Dermis microvascular lymphatic vessel endothelial cell (primary cell): ENCODE data around the gene RSBN1L. TPM values are rescaled to one million over a fixed set of nuclear protein-coding genes. Genes with fewer than 3 reads are reported as not detected.

ENCODE experiments used
- DNase-seq, 2 donors: peaks; one replicate each; pipeline versions ENCODE4 v3.0.0 to v3.0.0-alpha.2; 2010; ENCODE audit warnings: low read depth in 2 of 2
- total RNA-seq: library from RNA; depleted of rRNA; stranded (reverse); fragments of >200 nt; gene quantifications from 2 replicates; pipeline ENCODE4 v1.2.1, GENCODE V29; 2014

Gene RSBN1L
- total RNA-seq, 1 donor from 2014 or later, result 10.4 TPM

- DNase-seq, result peak in 1 of 2 donors; percentile 10
These were observed 103.9 kb downstream of the RSBN1L start for GRCh38 chr7:77800158-77800557.

DNA sequence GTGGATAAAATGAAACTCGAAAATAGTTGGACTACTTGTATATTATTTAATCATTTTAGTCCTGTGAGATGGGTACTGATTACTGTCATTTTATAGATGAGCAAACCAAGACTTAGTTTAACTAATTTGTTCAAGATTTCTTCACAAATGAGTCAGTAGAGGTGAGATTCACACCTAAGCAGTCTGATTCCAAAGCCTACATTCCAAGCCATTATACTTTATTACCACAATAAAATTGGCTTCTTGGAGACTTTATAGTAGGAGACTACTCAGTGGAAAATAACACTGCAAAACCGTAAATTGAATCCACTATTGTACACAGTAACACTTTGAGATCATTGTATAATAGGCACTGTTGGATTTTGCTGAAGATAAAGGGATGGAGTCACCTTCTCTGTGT is 104.5 kb downstream of the RSBN1L start:
- no peak for DNase-seq

- DNase-seq, result peak; percentile 14 to 60
These were observed 106.5 kb downstream of the RSBN1L start for GRCh38 chr7:77802557-77803405.

GRCh38 chr7:77806425-77806824 is 110.2 kb downstream of the RSBN1L start:
- DNase-seq, result no peak

GRCh38 chr7:77808517-77808916 is 112.3 kb downstream of the RSBN1L start:
- no peak for DNase-seq

GRCh38 chr7:77811516-77812289 is 115.4 kb downstream of the RSBN1L start:
- peak in 1 of 2 donors; percentile 6 for DNase-seq

- DNase-seq, result peak in 1 of 2 donors; percentile 19
These were observed 116.0 kb downstream of the RSBN1L start for GRCh38 chr7:77812290-77812685.

DNA sequence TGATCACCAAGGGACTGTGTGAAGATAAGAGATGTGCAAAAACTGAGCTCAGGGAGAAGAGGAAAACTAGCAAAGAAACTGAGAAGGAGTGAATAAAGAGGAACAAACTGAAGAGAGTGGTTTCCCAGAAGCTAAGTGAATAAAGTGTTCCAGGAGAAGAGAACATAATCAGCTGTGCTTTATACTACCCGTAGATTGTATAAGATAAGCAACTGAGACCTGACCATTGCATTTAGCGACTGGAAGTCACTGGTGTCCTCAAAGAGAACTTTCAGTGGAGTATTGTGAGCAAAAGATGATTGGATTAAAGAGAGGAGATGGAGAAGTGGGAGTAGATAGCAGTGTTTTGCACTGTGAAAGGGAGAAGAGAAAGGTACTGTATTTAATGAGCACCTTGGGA is 116.9 kb downstream of the RSBN1L start:
- no peak for DNase-seq

DNA sequence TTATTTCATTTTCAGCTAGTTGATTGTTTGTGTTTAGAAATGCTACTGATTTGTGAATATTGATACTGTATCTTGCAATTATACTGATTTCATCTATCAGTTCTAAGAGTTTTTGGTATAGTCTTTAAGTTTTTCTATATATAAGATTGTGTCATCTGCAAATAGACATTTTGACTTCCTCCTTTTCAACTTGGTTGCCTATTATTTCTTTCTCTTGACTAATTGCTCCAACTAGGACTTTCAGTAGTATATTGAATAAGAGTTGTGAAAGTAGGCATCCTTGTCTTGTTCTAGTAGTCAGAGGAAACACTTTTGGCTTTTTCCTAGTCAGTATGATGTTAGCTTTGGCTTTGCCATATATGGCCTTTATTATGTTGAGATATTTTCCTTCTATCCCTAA is 122.8 kb downstream of the RSBN1L start:
- no peak for DNase-seq

- no peak for DNase-seq
These were observed 124.7 kb downstream of the RSBN1L start for GRCh38 chr7:77820967-77821366.

DNA sequence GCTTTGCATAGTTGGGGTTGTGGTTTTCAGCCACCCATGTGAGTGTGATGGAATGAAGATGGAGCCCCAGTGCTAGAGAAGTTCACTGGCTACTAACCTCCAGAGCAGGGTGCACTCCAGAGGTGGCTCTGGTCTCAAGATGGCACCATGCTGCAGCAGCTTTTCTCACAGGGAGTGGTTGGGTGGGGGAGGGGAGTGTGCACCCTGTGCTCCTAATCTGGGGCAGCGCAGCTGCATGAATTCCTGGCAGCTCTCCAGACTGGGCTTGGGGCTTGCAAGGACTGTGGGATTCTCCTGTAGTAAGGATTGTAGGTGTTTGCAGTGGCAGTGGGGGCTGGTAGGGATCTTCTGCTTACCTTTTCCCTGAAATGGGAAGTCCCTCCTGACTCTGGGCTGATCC is 126.0 kb downstream of the RSBN1L start:
- DNase-seq, result no peak

DNA sequence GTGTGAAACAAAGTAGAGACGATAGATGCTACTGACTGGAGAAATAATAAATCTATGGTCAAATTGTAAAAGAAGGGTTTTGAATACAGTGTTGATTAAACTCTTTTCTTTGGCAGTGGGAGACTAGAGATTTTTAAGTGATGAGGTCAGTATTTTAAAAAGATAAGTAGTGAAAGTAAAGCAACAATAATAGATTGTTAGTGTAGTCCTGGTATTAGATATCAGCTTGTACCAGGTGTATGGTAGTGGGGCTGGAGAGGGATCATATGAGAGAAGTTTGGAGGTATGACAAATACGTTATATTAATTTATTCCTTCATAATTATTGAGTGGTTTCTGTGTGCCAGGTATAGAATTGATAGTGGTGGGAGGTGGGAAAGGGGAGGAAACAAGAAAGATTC is 127.5 kb downstream of the RSBN1L start:
- DNase-seq, result no peak

GRCh38 chr7:77824636-77825035 is 128.4 kb downstream of the RSBN1L start:
- DNase-seq, result no peak

GRCh38 chr7:77825131-77825530 is 128.9 kb downstream of the RSBN1L start:
- DNase-seq, result no peak

DNA sequence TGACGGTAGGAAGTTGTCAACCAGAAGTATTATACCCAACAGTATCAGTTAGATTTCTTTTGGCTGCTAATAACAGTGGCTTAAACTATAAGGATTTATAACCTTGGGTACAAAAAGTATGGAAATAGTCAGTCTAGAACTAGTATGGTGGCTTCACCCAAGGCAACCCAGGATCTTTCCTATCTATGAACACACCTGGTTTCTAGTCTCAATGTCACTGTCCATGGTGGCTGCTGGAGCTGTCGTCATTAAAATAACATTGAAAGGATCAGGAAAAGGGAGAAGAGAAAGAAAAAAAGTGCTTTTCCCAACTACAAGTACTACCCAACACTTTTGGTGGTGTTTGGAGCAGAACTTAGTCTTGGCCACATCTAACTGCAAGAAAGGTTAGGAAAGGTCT is 130.0 kb downstream of the RSBN1L start:
- DNase-seq, result no peak

DNA sequence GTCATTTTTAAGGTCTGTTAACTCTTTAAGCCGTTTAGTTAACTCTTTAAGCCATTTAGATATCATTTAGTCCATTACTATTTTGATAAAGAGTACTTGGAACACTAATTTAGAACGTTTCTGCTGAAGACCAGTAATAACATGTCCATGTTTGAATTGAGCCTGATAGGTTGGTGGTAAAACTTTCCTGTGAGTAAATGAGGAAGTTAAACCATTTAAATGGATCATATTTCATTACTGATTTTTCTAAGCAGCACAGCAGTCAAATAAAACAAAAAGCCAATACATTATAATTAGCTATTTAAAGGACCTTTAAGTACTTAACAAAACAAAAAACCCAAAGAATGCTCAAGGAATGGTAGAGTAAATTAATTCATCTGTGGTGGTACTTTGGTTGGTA is 131.7 kb downstream of the RSBN1L start:
- no peak for DNase-seq

DNA sequence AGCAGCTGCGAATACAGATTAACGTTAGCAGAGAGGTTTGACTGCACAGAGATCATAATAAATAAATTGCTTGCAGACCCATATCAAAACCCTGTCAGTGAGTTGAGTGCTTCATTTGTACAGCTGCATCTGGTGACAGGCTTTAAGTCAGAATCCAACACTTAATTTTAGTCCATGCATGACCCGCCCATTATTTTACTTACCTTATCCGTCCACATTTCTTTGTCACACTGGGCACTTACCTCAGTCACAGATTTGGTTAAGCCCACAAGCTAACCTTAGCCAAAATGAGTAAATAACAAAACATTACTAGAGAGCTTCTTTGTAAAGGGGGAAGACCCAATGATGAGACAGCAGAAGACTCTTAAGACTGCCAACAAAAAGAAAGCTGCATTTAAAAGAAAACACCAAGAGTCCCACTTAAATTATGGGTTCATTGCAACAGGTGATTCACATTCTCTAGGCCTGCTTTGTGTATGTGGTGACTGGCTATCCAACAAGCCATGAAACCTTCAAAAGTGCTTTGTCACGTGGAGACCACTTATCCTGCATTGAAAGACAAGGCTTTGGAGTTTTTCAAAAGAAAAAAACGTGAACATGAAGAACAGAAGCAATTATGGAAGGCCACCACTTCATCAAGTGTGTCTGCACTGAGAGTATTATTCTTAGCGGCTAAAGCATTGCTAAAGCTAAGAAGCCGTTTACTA is 134.5 kb downstream of the RSBN1L start:
- DNase-seq, result no peak

DNA sequence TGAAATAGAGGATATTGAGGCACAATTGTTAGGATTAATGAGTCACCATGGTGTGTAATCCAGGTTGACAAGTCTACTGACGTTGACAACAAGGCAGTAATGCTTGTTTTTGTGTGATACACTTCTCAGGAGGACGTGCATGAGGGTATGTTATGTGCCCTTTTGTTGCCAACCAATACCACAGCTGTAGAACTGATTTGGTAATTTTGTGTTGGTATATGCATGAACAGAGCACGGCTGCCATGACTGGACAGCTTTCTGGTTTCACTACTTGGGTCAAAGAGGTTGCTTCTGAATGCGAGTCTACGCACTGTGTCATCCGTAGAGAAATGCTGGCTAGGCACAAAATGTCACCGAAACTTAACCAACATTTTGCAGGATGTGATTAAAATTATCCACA is 135.2 kb downstream of the RSBN1L start:
- DNase-seq, result no peak

DNA sequence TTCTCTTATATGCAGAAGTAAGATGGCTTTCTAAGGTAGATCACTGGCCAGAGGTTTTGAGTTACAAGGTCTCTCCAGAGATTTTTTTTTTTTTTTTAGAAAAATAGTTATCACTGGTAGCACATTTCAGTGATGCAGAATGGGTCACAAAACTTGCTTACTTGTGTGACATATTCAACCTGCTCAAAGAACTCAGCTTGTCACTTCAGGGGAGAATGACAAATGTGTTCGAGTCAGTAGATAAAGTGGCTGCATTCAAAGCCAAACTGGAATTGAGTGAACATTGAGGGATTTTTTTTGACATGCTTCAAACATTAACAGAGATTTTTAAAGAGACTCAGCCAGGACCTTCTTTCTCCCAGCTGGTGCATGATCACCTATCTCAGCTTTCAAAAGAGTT is 135.7 kb downstream of the RSBN1L start:
- DNase-seq, result no peak
